Left kidney (tissue), 2 donors: ENCODE measurements around the gene RAMP1. TPM values are rescaled to one million over a fixed set of nuclear protein-coding genes. Genes with fewer than 3 reads are reported as not detected.

Experiments
- DNase-seq: peaks from one replicate; pipeline ENCODE4 v3.0.0-alpha.2; 2013
- polyA plus RNA-seq: library from polyadenylated mRNA; unstranded; fragments of 120-200 nt; gene quantifications from one replicate; pipeline ENCODE4 v1.2.1, GENCODE V29; 2013; ENCODE audit not compliant: insufficient read length

RAMP1 gene
- polyA plus RNA-seq, 1 donor, result 2.5 TPM

- no peak for DNase-seq
Observed at GRCh38 chr2:237876532-237876931, 17.1 kb downstream of the RAMP1 start.

GRCh38 chr2:237876951-237877491 lies 17.6 kb downstream of the RAMP1 start:
- no peak for DNase-seq

GRCh38 chr2:237877576-237878307 lies 18.3 kb downstream of the RAMP1 start:
- no peak for DNase-seq

- DNase-seq, result no peak
Observed at GRCh38 chr2:237878321-237879057, 19.1 kb downstream of the RAMP1 start.

GRCh38 chr2:237879058-237879430 lies 19.6 kb downstream of the RAMP1 start:
- DNase-seq, result no peak

- no peak for DNase-seq
Observed at GRCh38 chr2:237879991-237880560, 20.7 kb downstream of the RAMP1 start.

GRCh38 chr2:237882510-237883481 lies 23.4 kb downstream of the RAMP1 start:
- no peak for DNase-seq

GRCh38 chr2:237883951-237884446 lies 24.6 kb downstream of the RAMP1 start:
- no peak for DNase-seq

GRCh38 chr2:237884681-237885080 lies 25.3 kb downstream of the RAMP1 start:
- DNase-seq, result no peak

GRCh38 chr2:237885111-237885930 lies 25.9 kb downstream of the RAMP1 start:
- DNase-seq, result no peak

- no peak for DNase-seq
Observed at GRCh38 chr2:237885931-237886684, 26.7 kb downstream of the RAMP1 start.

- no peak for DNase-seq
Observed at GRCh38 chr2:237886685-237887481, 27.5 kb downstream of the RAMP1 start.

GRCh38 chr2:237888389-237888788 lies 29.0 kb downstream of the RAMP1 start:
- DNase-seq, result no peak

- DNase-seq, result no peak
Observed at GRCh38 chr2:237889016-237889415, 29.6 kb downstream of the RAMP1 start.

- no peak for DNase-seq
Observed at GRCh38 chr2:237889811-237890210, 30.4 kb downstream of the RAMP1 start.

GRCh38 chr2:237892478-237892877 lies 33.1 kb downstream of the RAMP1 start:
- DNase-seq, result no peak

GRCh38 chr2:237892984-237893595 lies 33.7 kb downstream of the RAMP1 start:
- no peak for DNase-seq

GRCh38 chr2:237894396-237894979 lies 35.1 kb downstream of the RAMP1 start:
- DNase-seq, result no peak
